Measurements from ENCODE around the gene DEF6. TPM values are rescaled to one million over a fixed set of nuclear protein-coding genes. Genes with fewer than 3 reads are reported as not detected.
A peak's percentile ranks its signal among the peaks of the same experiment; 100 is the strongest.

Gene DEF6
- total and polyA plus RNA-seq, 2 of the 8 experiments (the other 6 are each of a cell fraction or from before 2014, with no cell fraction given): 3.3 to 4.1 TPM

DNA sequence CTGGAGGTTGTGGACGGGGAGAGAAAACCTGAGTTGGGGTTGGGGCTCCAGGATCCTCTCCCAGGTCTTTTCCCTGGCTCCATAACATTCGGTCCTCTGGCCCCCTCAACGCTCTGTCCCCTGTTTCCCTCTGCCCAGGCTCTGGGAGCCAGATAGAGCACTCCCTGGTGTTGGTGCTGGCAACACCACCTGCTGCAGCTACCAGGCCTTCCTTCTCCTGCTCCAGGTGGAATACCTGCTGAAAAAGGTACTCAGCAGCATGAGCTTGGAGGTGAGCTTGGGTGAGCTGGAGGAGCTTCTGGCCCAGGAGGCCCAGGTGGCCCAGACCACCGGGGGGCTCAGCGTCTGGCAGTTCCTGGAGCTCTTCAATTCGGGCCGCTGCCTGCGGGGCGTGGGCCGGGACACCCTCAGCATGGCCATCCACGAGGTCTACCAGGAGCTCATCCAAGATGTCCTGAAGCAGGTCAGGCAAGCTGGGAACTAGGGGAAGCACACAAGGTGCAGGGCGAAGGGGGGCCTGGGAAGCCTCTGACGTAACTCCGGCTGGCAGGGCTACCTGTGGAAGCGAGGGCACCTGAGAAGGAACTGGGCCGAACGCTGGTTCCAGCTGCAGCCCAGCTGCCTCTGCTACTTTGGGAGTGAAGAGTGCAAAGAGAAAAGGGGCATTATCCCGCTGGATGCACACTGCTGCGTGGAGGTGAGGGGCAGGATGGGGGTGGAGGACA is 14.6 kb downstream of the DEF6 start:
- Histone ChIP-seq H4K91ac (replicated peaks; ENCODE audit: insufficient read length, low read length) (no peak overlapping the region), H2BK15ac (ENCODE audit: low read length) (no peak overlapping the region), H3K4me2 (ENCODE audit: insufficient read depth in 1 of 2, low read depth in 2 of 2, low read length in 2 of 2) (no peak overlapping the region), H2AK5ac (ENCODE audit: low read depth, low read length) (no peak overlapping the region), H2BK120ac (replicated peaks; ENCODE audit: low read depth, low read length) (no peak overlapping the region), H3K23me2 (ENCODE audit: low read depth, low read length) (no peaks in the 10 kb centered on the region), H2BK20ac (ENCODE audit: low read length) (no peak overlapping the region), H3K27ac (ENCODE audit: low read depth, low read length) (no peak overlapping the region), H3K27me3 (replicated peaks in 1 of 4; ENCODE audit: control insufficient read depth in 3 of 4, extremely low read depth in 1 of 4, insufficient read depth in 3 of 4, low read length in 3 of 4) (peaks cover 2 to 10% (median 7%) of the 10 kb centered on the region in 4 experiments), H3K79me1 (ENCODE audit: low read depth, low read length) (no peaks in the 10 kb centered on the region), H3K18ac (ENCODE audit: extremely low read depth, low read length) (no peak overlapping the region; the same call in 1 of the 2 replicates), H3K14ac (ENCODE audit: insufficient read length) (no peak overlapping the region), H2BK5ac (ENCODE audit: low read depth, low read length) (no peak overlapping the region), H4K20me1 (replicated peaks in 1 of 2; ENCODE audit: control insufficient read depth in 1 of 2, insufficient read depth in 2 of 2, low read length in 2 of 2) (peaks cover 0 to 1% of the 10 kb centered on the region in 2 experiments), H3K4me1 (replicated peaks in 1 of 4; ENCODE audit: control insufficient read depth in 3 of 4, insufficient read depth in 4 of 4, low read length in 3 of 4) (peaks cover 0 to under 1% (median 0%) of the 10 kb centered on the region in 4 experiments; a peak in 1 of 7 replicates), H3K23ac (ENCODE audit: insufficient read length) (no peak overlapping the region), H3K9ac (replicated peaks in 1 of 4; ENCODE audit: extremely low read depth in 1 of 4, low read depth in 3 of 4, low read length in 3 of 4) (no peak overlapping the region), H4K8ac (ENCODE audit: extremely low read depth, insufficient read depth, low read length) (peak overlapping the region; percentile 65), H3K79me2 (ENCODE audit: control insufficient read depth in 1 of 2, insufficient read depth in 2 of 2, low read length in 2 of 2) (no peaks in the 10 kb centered on the region), H4K5ac (ENCODE audit: insufficient read length, low read depth, low read length) (no peak overlapping the region), H2BK12ac (ENCODE audit: low read depth, low read length) (no peak overlapping the region), H3K4ac (replicated peaks; ENCODE audit: insufficient read length, low read depth, low read length) (no peak overlapping the region), H2AFZ (ENCODE audit: low read length) (no peak overlapping the region), H3K36me3 (ENCODE audit: control insufficient read depth in 2 of 4, insufficient read depth in 4 of 4, low read length in 3 of 4) (no peaks in the 10 kb centered on the region), H3K9me3 (ENCODE audit: insufficient read depth in 2 of 2, low read depth in 1 of 2, low read length in 1 of 2) (no peaks in the 10 kb centered on the region), H3K4me3 (ENCODE audit: extremely low read depth in 1 of 4, insufficient read depth in 2 of 4, low read depth in 3 of 4, low read length in 4 of 4) (no peak overlapping the region), H3K56ac (replicated peaks; ENCODE audit: insufficient read length, low read depth, low read length) (no peak overlapping the region)
- DNase-seq (ENCODE audit: low read depth in 1 of 2, low spot score in 2 of 2) (no peak), FAIRE-seq (no peak)
- POLR2A ChIA-PET (ENCODE audit: partially characterized antibody): interaction anchor here (1.3 kb wide), 1 partner anchor 9 kb away, joined by 3 read pairs; no protein-coding TSS in a partner anchor
- TF ChIP-seq, protein P1, sequence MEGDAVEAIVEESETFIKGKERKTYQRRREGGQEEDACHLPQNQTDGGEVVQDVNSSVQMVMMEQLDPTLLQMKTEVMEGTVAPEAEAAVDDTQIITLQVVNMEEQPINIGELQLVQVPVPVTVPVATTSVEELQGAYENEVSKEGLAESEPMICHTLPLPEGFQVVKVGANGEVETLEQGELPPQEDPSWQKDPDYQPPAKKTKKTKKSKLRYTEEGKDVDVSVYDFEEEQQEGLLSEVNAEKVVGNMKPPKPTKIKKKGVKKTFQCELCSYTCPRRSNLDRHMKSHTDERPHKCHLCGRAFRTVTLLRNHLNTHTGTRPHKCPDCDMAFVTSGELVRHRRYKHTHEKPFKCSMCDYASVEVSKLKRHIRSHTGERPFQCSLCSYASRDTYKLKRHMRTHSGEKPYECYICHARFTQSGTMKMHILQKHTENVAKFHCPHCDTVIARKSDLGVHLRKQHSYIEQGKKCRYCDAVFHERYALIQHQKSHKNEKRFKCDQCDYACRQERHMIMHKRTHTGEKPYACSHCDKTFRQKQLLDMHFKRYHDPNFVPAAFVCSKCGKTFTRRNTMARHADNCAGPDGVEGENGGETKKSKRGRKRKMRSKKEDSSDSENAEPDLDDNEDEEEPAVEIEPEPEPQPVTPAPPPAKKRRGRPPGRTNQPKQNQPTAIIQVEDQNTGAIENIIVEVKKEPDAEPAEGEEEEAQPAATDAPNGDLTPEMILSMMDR (IDR thresholded peaks at IDR 0.05; ENCODE audit: control extremely low read depth in 1 of 3, insufficient read depth in 1 of 3, low read depth in 1 of 3, low read length in 3 of 3): peak in 2 of 3 experiments; percentile 5 to 9; a peak in 1 of 4 replicates
- no peak for TF ChIP-seq RNF2 (IDR thresholded peaks at IDR 0.05; ENCODE audit: borderline replicate concordance, low read depth, low read length, missing control alignments, poor library complexity, severe bottlenecking)
- 90% methylated on average over 15 of the region's 19 CpGs; no CpG with 5 or more reads in 1 of the 2 experiments for WGBS, 2 experiments (ENCODE audit: extremely low coverage in 1 of 2, insufficient coverage in 1 of 2, insufficient read length in 1 of 2, insufficient replicate concordance in 2 of 2, low coverage in 1 of 2, low lambda C conversion rate in 2 of 2, missing lambda C conversion rate in 1 of 2)
- CTCF ChIA-PET (ENCODE audit: partially characterized antibody): interaction anchor here (0.9 to 20.6 kb wide), 6 partner anchors 11 to 138 kb away, joined by 3 to 358 read pairs (median 5); partner anchors contain the start of gene DEF6
